ENCODE measurements around the gene ANKFN1.

DNA sequence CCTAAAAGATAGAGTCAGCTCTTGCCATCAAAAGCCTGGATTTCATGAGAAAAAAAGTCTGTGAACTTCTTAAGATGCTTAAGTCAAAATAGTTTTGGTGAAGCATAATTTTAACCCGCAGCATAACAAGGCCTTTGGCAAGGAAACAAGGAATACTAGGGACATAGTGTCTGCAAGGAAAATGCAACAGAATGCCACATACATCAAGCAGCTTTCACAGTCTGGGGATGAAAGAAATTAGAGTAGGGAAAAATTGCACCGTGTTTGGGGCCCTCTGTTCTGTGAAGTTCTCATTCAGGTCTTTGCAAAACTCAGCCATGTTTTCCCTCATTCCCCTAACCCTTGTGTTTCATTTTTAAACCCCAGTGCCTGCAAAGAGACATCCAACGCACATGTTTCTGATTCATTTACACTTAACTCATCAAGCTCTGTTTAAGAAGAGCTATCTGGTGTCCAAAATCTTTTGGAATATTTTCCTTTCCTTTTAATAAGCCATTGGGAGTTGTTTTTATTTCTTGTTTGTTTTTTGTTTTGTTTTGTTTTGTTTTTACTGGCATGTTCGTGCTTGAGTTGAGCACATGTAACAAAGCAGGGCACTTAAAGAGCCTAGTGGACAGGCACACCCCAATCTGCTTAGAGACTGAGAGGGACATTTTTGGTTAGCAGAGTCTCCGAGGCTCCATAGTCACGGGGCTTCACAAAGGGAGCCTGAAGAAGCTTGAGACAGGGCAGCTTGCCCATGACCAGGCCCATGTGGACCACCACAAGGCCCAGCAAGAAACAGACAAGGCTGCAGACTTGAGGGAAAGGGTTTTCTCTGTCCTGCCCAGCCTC is 116.5 kb downstream of the ANKFN1 start:
- TF ChIP-seq, protein P1, sequence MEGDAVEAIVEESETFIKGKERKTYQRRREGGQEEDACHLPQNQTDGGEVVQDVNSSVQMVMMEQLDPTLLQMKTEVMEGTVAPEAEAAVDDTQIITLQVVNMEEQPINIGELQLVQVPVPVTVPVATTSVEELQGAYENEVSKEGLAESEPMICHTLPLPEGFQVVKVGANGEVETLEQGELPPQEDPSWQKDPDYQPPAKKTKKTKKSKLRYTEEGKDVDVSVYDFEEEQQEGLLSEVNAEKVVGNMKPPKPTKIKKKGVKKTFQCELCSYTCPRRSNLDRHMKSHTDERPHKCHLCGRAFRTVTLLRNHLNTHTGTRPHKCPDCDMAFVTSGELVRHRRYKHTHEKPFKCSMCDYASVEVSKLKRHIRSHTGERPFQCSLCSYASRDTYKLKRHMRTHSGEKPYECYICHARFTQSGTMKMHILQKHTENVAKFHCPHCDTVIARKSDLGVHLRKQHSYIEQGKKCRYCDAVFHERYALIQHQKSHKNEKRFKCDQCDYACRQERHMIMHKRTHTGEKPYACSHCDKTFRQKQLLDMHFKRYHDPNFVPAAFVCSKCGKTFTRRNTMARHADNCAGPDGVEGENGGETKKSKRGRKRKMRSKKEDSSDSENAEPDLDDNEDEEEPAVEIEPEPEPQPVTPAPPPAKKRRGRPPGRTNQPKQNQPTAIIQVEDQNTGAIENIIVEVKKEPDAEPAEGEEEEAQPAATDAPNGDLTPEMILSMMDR (IDR thresholded peaks at IDR 0.05), result no peak
- TF ChIP-seq EP300 (IDR thresholded peaks at IDR 0.05), result no peak
- no peak for TF ChIP-seq POLR2AphosphoS5 (IDR thresholded peaks at IDR 0.05)
- TF ChIP-seq POLR2A (IDR thresholded peaks at IDR 0.05), result no peak
